Raji (cell line): ENCODE results near the gene PTH2.

Source experiments
- POLR2A ChIP-seq: IDR thresholded peaks from 2 replicates; pipeline ENCODE4 v1.6.1; 2011; ENCODE audit warnings: low read depth, low read length, control low read depth; ENCODE audit not compliant: insufficient read depth

PTH2 gene

DNA sequence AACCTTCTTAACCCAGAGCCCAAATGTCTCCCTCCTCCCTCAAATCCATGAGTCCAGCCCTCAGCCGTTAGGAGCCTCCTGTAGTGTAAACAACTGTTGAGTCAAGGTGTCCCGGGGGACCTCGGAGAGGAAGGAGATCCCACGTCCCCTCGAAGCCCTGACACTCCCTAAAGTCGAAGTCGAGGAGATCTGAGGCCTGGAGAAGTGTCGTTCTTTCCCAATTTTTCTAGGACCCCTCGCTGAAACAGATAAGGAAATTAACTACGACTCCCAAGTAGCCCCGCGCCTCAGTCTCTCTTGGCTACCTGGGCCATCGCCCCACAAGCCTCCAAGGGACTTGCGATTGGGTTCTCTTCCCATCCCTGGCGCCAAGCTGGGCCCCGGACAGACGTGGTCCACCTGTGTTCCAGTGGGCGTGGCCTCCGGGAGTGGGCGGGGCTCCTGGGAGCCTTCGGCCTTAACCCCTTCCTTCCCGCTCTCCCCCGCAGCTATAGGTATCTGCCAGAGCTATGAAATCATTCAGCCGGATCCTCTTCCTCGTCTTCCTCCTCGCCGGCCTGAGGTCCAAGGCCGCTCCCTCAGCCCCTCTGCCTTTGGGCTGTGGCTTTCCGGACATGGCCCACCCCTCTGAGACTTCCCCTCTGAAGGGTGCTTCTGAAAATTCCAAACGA is 2.8 kb upstream of the PTH2 start:
- TF ChIP-seq POLR2A: no peak

DNA sequence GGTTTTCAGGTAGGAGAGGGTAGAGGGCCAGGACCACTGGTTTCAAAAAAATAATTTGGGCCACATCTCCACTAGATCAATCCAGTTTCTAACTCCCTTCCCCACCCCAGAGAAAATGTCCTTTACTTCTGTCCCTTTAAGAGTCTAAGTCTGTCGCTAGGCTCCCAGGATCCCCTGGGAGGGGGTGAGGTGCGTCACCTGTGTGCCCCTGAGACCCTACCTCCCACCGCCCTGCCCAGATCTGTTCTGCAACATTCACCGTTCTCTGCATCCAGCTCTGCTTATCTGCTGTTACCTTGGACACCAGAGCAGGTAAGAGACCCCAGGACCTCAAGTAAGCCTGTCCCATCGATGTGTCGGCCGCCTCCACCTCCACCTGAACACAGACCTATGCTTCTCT is 1.9 kb upstream of the PTH2 start, which contains the start of gene GFY:
TSS of gene GFY (plus strand) at position 211 of the 400 bp plus-strand sequence. CDS start 1,043 bp downstream, outside the sequence.
- TF ChIP-seq POLR2A: no peak

DNA sequence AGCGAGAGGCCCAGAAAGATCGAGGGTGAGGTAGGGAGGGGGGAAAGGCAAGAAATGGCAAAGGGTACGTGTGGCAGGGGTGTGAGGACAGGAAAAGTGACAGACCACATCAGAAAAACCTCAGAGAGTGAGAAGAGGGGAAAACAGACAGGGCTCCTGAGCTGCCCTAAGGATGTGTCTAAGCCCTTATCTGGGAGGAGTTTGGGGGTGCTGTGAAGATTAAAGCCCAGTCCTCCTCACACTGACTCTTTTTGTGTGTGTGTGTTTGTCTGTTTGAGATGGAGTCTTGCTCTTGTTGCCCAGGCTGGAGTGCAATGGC is 703 bp upstream of the PTH2 start:
- no peak for TF ChIP-seq POLR2A

DNA sequence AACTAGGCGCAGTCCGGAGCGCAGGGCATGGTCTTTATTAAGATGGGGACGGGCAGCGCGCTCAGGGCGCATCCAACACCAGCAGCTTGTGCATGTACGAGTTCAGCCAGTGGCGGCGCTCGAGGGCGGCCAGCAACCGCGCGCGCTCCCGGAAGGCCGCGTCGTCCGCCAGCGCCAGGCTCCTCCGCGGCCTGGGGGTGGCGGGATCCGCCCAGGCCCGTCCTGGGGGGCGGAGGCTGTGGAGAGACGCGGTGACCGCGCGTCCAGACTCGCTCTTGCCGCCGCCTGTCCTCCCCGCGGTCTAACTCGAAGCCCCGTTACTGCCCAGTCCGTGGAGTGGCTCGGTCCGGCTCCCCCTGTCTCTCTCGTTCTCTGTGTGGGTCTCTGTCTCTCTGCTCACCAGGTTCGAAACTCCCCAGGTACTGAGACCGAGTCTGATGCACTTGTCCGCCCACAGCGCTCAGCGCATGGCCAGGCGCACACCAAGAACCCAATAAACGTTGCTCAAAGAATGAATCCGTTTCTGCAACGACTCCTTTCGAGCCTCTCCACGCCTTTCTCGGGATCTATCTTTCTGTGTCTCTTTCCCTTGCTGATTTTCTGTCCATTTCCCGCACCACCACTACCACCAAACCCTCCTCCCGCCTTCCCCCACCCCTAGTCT is 702 bp downstream of the PTH2 start:
- TF ChIP-seq POLR2A: no peak

DNA sequence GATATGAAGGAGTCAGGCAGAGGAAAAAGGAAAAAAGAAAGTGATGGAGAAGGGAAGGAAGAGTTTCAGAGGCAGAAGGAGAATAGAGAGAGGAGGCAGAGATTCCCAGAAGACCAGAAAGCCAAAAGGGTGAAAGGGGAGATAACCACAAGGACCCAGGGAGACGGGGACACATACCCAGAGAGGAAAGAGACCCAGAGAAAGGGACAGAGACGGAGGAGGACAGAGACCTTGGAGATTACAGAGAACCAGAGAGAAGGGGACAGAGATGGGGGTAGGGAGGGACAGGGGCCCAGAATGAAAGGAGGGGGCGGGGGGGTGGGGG is 1.4 kb downstream of the PTH2 start:
- no peak for TF ChIP-seq POLR2A

GRCh38 chr19:49421039-49421877 is 2.0 kb downstream of the PTH2 start:
- no peak for TF ChIP-seq POLR2A

DNA sequence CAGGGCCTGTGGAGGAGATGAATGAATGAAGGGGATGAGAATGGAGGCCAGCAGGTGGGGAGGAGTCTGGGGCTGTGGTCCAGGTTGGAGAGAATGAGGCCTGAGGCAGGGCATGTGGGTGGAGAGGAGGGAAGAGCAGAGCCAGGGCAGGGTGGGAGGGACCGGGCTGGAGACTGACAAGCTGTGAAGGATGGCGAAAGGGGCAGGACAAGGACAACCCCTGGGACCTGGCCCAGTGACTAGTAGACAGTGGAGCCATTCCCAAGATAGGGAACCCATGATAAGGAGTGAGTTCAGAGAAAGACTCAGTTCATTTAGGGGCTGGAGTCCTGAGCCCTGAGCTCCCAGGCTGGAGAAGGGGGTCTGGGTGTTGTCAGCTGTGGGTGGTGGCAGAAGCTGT is 3.0 kb downstream of the PTH2 start:
- TF ChIP-seq POLR2A: no peak

- TF ChIP-seq POLR2A: no peak
Measured at GRCh38 chr19:49419173-49419572, 4.1 kb downstream of the PTH2 start.

DNA sequence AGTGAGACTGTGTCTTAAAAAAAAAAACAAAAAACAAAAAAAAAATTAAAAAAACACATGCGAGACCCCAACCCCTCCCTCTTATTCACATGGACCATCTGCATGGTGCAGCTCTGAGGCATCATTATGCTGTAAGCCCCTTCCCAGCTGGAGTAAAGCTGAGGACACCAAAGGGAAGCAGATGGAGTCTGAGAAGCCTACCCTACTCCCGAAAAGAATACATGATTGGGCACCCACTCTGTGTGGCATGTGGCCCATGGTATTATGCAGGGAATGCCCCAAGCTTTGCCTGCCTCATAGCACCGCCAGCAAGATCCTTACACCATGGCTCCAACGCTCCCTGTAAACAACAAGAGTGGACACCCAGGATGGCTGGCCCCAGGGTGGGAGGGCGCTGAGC is 4.7 kb downstream of the PTH2 start:
- no peak for TF ChIP-seq POLR2A

GRCh38 chr19:49417088-49417487 is 6.2 kb downstream of the PTH2 start:
- TF ChIP-seq POLR2A: no peak

GRCh38 chr19:49415810-49416200 is 7.4 kb downstream of the PTH2 start:
- no peak for TF ChIP-seq POLR2A

- TF ChIP-seq POLR2A: no peak
Measured at GRCh38 chr19:49415102-49415809, 8.0 kb downstream of the PTH2 start.

- TF ChIP-seq POLR2A: no peak
Measured at GRCh38 chr19:49414256-49414655, 9.0 kb downstream of the PTH2 start.

DNA sequence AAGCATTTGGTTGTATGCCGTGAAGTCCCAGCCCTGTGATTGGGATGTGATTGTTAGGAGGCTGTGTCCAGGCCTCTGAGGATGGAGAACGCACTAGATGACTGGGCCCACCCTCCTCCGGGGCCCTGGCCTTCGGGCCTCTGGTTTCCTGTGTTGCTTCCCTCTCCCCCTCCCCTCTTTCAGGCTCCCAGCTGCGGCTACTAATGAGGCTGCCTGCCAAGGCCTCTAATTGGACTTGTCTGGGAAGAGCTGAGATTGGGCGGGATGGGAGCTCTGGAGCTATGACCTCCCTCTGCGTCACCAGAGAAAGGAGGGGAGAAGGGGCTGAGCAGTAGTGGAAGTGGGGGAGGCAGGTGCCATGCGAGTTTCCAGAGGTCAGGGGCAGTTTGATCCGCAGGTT is 9.9 kb downstream of the PTH2 start:
- TF ChIP-seq POLR2A: no peak

DNA sequence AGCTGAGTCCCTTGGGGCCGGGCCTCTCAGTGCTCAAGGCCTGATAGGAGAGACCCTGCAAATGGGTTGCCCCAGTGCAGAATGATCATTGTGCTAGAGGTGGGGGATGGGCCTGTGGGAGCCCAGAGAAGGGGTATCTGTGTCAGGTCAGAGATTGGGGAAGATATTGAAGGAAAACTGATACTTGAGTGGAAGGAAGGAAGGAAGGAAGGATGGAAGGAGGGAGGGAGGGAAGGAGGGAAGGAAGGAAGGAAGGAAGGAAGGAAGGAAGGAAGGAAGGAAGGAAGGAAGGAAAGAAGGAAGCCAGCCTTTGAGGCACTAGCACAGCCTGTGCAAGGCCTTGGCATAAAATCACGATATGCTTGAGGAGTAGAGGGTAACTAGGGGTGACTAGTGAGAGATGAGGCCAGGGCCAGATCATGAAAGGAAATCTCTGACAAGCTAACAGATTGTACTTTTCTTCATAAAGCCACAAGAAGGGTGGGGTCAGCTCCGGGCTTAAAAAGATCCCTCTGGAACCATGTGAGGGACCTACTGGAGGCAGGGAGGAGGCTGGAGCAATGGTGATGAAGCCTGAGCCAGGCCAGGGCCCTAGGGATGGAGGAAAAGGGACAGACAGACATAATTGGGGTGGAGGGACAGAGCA is 11.4 kb downstream of the PTH2 start:
- TF ChIP-seq POLR2A: no peak
